ENCODE measurements around the gene MED13L.

DNA sequence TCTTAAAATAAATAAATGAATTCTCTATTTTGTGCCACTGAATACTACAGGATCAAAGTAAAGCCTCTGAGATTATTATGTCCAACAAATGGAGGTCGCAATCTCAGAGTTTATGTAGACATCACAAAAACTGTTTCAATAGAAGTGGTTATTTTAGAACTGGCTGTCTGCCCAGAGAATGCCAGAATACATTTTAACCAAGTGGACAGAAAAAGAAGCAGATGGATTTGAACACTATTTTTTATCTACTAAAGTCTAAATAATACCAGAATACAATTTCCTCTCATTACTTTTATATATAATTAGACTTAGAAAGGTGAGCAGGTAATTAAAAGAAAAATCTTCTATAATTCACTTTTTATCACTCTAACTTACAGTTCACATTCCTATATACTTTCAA lies 118.3 kb downstream of the MED13L start:
- TF ChIP-seq, protein P1, sequence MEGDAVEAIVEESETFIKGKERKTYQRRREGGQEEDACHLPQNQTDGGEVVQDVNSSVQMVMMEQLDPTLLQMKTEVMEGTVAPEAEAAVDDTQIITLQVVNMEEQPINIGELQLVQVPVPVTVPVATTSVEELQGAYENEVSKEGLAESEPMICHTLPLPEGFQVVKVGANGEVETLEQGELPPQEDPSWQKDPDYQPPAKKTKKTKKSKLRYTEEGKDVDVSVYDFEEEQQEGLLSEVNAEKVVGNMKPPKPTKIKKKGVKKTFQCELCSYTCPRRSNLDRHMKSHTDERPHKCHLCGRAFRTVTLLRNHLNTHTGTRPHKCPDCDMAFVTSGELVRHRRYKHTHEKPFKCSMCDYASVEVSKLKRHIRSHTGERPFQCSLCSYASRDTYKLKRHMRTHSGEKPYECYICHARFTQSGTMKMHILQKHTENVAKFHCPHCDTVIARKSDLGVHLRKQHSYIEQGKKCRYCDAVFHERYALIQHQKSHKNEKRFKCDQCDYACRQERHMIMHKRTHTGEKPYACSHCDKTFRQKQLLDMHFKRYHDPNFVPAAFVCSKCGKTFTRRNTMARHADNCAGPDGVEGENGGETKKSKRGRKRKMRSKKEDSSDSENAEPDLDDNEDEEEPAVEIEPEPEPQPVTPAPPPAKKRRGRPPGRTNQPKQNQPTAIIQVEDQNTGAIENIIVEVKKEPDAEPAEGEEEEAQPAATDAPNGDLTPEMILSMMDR (IDR thresholded peaks at IDR 0.05), result no peak
- TF ChIP-seq POLR2A (IDR thresholded peaks at IDR 0.05) (no peak), EP300 (IDR thresholded peaks at IDR 0.05) (no peak)
